WTC11 (cell line): Measurements from ENCODE around the gene NACC2. TPM values are rescaled to one million over a fixed set of nuclear protein-coding genes. Genes with fewer than 3 reads are reported as not detected.

Experiments
- ATAC-seq: fragments of 200-7000 bp; cut with Tn5 transposase; 2 replicates; pipeline ENCODE4 v1.10.0; 2021; ENCODE audit warnings: mild to moderate bottlenecking, moderate library complexity
- CTCF ChIA-PET: fragments of 300-600 bp; sonication (Branson Sonifier 250); formaldehyde crosslinking; loops from one replicate; lab custom pipeline; 2021; ENCODE audit warnings: antibody characterized with exemption; lab: Charles Lee
- POLR2A ChIA-PET: fragments of 350-600 bp; sonication (Branson Sonifier 250); formaldehyde crosslinking; loops from one replicate; lab custom pipeline; 2021; ENCODE audit warnings: antibody characterized with exemption; lab: Charles Lee
- DNase-seq: peaks from one replicate; pipeline ENCODE4 v3.0.0; 2021; ENCODE audit warnings: low spot score
- H3K27ac Mint-ChIP-seq: 2 replicates; pipeline ENCODE4 v1.8.0; 2021; ENCODE audit warnings: mixed read lengths
- H3K27me3 Mint-ChIP-seq: 2 replicates; pipeline ENCODE4 v1.8.0; 2021; ENCODE audit warnings: low read depth, mild to moderate bottlenecking, moderate library complexity, mixed read lengths
- H3K36me3 Mint-ChIP-seq: 2 replicates; pipeline ENCODE4 v1.8.0; 2021; ENCODE audit warnings: mixed read lengths
- H3K4me1 Mint-ChIP-seq: 2 replicates; pipeline ENCODE4 v1.8.0; 2022; ENCODE audit warnings: mixed read lengths
- H3K4me3 Mint-ChIP-seq: 2 replicates; pipeline ENCODE4 v1.8.0; 2021; ENCODE audit warnings: mild to moderate bottlenecking, moderate library complexity, mixed read lengths
- H3K9me3 Mint-ChIP-seq: 2 replicates; pipeline ENCODE4 v1.8.0; 2021; ENCODE audit warnings: mixed read lengths
- ATF2 ChIP-seq: sonication (generic); formaldehyde crosslinking; IDR thresholded peaks from 2 replicates; pipeline ENCODE4 v1.8.1; 2022; ENCODE audit warnings: low read depth, missing genetic modification reagents, borderline replicate concordance
- CTCF ChIP-seq: fragments of 200-600 bp; IDR thresholded peaks from 2 replicates; pipeline ENCODE4 v1.8.0; 2022; ENCODE audit warnings: antibody characterized with exemption
- EMX1 ChIP-seq: fragments of 250-450 bp; sonication (Bioruptor Pico); IDR thresholded peaks from 2 replicates; pipeline ENCODE4 v1.8.0; 2021; ENCODE audit warnings: mild to moderate bottlenecking
- ESRRA ChIP-seq: sonication (generic); formaldehyde crosslinking; IDR thresholded peaks from 2 replicates; pipeline ENCODE4 v1.8.1; 2022; ENCODE audit warnings: mild to moderate bottlenecking, missing genetic modification reagents, borderline replicate concordance
- FOXP4 ChIP-seq: sonication (generic); formaldehyde crosslinking; IDR thresholded peaks from 2 replicates; pipeline ENCODE4 v1.8.0; 2022; ENCODE audit warnings: mild to moderate bottlenecking, missing genetic modification reagents
- HMGXB4 ChIP-seq: sonication (generic); formaldehyde crosslinking; IDR thresholded peaks from 2 replicates; pipeline ENCODE4 v1.8.1; 2023; ENCODE audit warnings: mild to moderate bottlenecking, moderate library complexity, missing genetic modification reagents
- JAZF1 ChIP-seq: fragments of 250-450 bp; sonication (Bioruptor Pico); IDR thresholded peaks from 2 replicates; pipeline ENCODE4 v1.9.0; 2021; ENCODE audit warnings: moderate library complexity, mild to moderate bottlenecking, inconsistent platforms
- KAT7 ChIP-seq: sonication (generic); formaldehyde crosslinking; IDR thresholded peaks from 2 replicates; pipeline ENCODE4 v1.8.1; 2023; ENCODE audit warnings: missing genetic modification reagents, mild to moderate bottlenecking, borderline replicate concordance
- MAX ChIP-seq: sonication (generic); formaldehyde crosslinking; IDR thresholded peaks from 2 replicates; pipeline ENCODE4 v1.8.0; 2022; ENCODE audit warnings: mild to moderate bottlenecking, missing genetic modification reagents
- MLX ChIP-seq: sonication (generic); formaldehyde crosslinking; IDR thresholded peaks from 2 replicates; pipeline ENCODE4 v1.8.1; 2023; ENCODE audit warnings: mild to moderate bottlenecking, missing genetic modification reagents, moderate library complexity
- PREB ChIP-seq: sonication (generic); formaldehyde crosslinking; IDR thresholded peaks from 2 replicates; pipeline ENCODE4 v1.8.1; 2022; ENCODE audit warnings: mild to moderate bottlenecking, missing genetic modification reagents, moderate library complexity, borderline replicate concordance
- ZNF232 ChIP-seq: sonication (generic); formaldehyde crosslinking; IDR thresholded peaks from 2 replicates; pipeline ENCODE4 v1.8.0; 2022; ENCODE audit warnings: mild to moderate bottlenecking, missing genetic modification reagents
- ZNF423 ChIP-seq: fragments of 250-450 bp; sonication (Bioruptor Pico); IDR thresholded peaks from 2 replicates; pipeline ENCODE4 v2.1.2; 2022; ENCODE audit warnings: mild to moderate bottlenecking, moderate library complexity
- ZNF532 ChIP-seq: fragments of 250-450 bp; sonication (Bioruptor Pico); IDR thresholded peaks from 2 replicates; pipeline ENCODE4 v1.9.0; 2021; ENCODE audit warnings: mild to moderate bottlenecking, borderline replicate concordance
- total RNA-seq: library from RNA; stranded (reverse); gene quantifications from 3 replicates; pipeline ENCODE4 v1.2.3, GENCODE V29; 2021

NACC2 gene
- total RNA-seq, 1 experiment from 2014 or later: 17.1 TPM

- Mint-ChIP-seq H3K4me3 (no peak overlapping the region), H3K36me3 (no peaks in the 10 kb centered on the region), H3K9me3 (no peaks in the 10 kb centered on the region), H3K27ac (no peak overlapping the region), H3K27me3 (no peaks in the 10 kb centered on the region), H3K4me1 (0 out of 2 replicates have a peak, but pooled peaks cover 3% of the 10 kb centered on the region)
- ChIA-PET POLR2A (no interaction called here), CTCF (interaction anchor here (1.0 to 1.9 kb wide), 2 partner anchors 10 to 15 kb away, joined by 3 to 8 read pairs; no protein-coding TSS in a partner anchor)
- TF ChIP-seq HMGXB4 (no peak), ZNF532 (CRISPR knock-in tag) (no peak), KAT7 (no peak), MLX (no peak), CTCF (no peak), ZNF423 (CRISPR knock-in tag) (no peak), ZNF232 (CRISPR knock-in tag) (no peak)
- DNase-seq: no peak
- no peak for ATAC-seq
Observed at GRCh38 chr9:135983208-135984071, 111.6 kb downstream of the NACC2 start.

GRCh38 chr9:135982499-135983207, 112.4 kb downstream of the NACC2 start:
- Mint-ChIP-seq H3K27me3 (no peaks in the 10 kb centered on the region), H3K4me1 (0 out of 2 replicates have a peak, but pooled peaks cover 3% of the 10 kb centered on the region), H3K4me3 (no peak overlapping the region), H3K36me3 (no peaks in the 10 kb centered on the region), H3K27ac (no peak overlapping the region), H3K9me3 (no peaks in the 10 kb centered on the region)
- ATAC-seq: no peak
- CTCF ChIA-PET: interaction anchor here (1.9 kb wide), 1 partner anchor 15 kb away, joined by 8 read pairs; no protein-coding TSS in a partner anchor
- DNase-seq: no peak
- POLR2A ChIA-PET: no interaction called here
- TF ChIP-seq ATF2 (CRISPR knock-in tag) (no peak), FOXP4 (CRISPR knock-in tag) (no peak), MAX (no peak), PREB (CRISPR knock-in tag) (no peak), ZNF423 (CRISPR knock-in tag) (no peak), JAZF1 (CRISPR knock-in tag) (no peak), EMX1 (no peak), ESRRA (CRISPR knock-in tag) (no peak)
